ENCODE measurements around the gene SLC6A19.

Gene SLC6A19

GRCh38 chr5:1218351-1219080 lies 17.1 kb downstream of the SLC6A19 start:
- TF ChIP-seq CTCF (IDR thresholded peaks at IDR 0.05; ENCODE audit: low read depth, low read length): no peak
- no peaks in the 10 kb centered on the region for H3K4me1 ChIP-seq
- no peaks in the 10 kb centered on the region for H3K9me3 ChIP-seq
- H3K36me3 ChIP-seq: no peaks in the 10 kb centered on the region
- H3K4me3 ChIP-seq (ENCODE audit: low read depth, low read length): no peak overlapping the region
- no peaks in the 10 kb centered on the region for H3K27me3 ChIP-seq
- no peak for DNase-seq

GRCh38 chr5:1219098-1219767 lies 17.8 kb downstream of the SLC6A19 start:
- Histone ChIP-seq H3K9me3 (no peaks in the 10 kb centered on the region), H3K4me1 (no peaks in the 10 kb centered on the region), H3K27me3 (no peaks in the 10 kb centered on the region), H3K36me3 (no peaks in the 10 kb centered on the region), H3K4me3 (ENCODE audit: low read depth, low read length) (no peak overlapping the region)
- TF ChIP-seq CTCF (IDR thresholded peaks at IDR 0.05; ENCODE audit: low read depth, low read length): no peak
- no peak for DNase-seq

- Histone ChIP-seq H3K4me3 (ENCODE audit: low read depth, low read length) (no peak overlapping the region), H3K4me1 (no peaks in the 10 kb centered on the region), H3K36me3 (no peaks in the 10 kb centered on the region), H3K27me3 (no peaks in the 10 kb centered on the region), H3K9me3 (no peaks in the 10 kb centered on the region)
- no peak for DNase-seq
- no peak for TF ChIP-seq CTCF (IDR thresholded peaks at IDR 0.05; ENCODE audit: low read depth, low read length)
Observed at GRCh38 chr5:1219768-1220100, 18.3 kb downstream of the SLC6A19 start.

GRCh38 chr5:1220351-1220750 lies 19.0 kb downstream of the SLC6A19 start:
- Histone ChIP-seq H3K27me3 (no peaks in the 10 kb centered on the region), H3K4me1 (no peaks in the 10 kb centered on the region), H3K4me3 (ENCODE audit: low read depth, low read length) (no peak overlapping the region), H3K36me3 (no peaks in the 10 kb centered on the region), H3K9me3 (no peaks in the 10 kb centered on the region)
- no peak for TF ChIP-seq CTCF (IDR thresholded peaks at IDR 0.05; ENCODE audit: low read depth, low read length)
- no peak for DNase-seq

GRCh38 chr5:1220831-1221230 lies 19.4 kb downstream of the SLC6A19 start:
- no peak for TF ChIP-seq CTCF (IDR thresholded peaks at IDR 0.05; ENCODE audit: low read depth, low read length)
- DNase-seq: no peak
- no peaks in the 10 kb centered on the region for H3K9me3 ChIP-seq
- no peak overlapping the region for H3K4me3 ChIP-seq (ENCODE audit: low read depth, low read length)
- no peaks in the 10 kb centered on the region for H3K36me3 ChIP-seq
- H3K27me3 ChIP-seq: no peaks in the 10 kb centered on the region
- H3K4me1 ChIP-seq: no peaks in the 10 kb centered on the region

- no peaks in the 10 kb centered on the region for H3K36me3 ChIP-seq
- H3K9me3 ChIP-seq: no peaks in the 10 kb centered on the region
- H3K4me1 ChIP-seq: no peaks in the 10 kb centered on the region
- no peak for DNase-seq
- no peaks in the 10 kb centered on the region for H3K27me3 ChIP-seq
- TF ChIP-seq CTCF (IDR thresholded peaks at IDR 0.05; ENCODE audit: low read depth, low read length): no peak
- no peak overlapping the region for H3K4me3 ChIP-seq (ENCODE audit: low read depth, low read length)
Observed at GRCh38 chr5:1221721-1222120, 20.3 kb downstream of the SLC6A19 start.
